OCI-LY3 (cell line): Measurements from ENCODE around the gene CDV3.

Experiments used
- CTCF ChIP-seq: fragments of 200-600, 300-600 bp; sonication (generic); IDR thresholded peaks from 2 replicates; pipeline ENCODE4 v1.5.1; 2014; ENCODE audit warnings: antibody characterized with exemption, low read length, low read depth
- EZH2phosphoT487 ChIP-seq: fragments of 200-600 bp; shearing (Covaris generic); IDR thresholded peaks from 2 replicates; pipeline ENCODE4 v1.6.1; 2018; ENCODE audit warnings: antibody characterized with exemption, mixed run types, low read depth

GRCh38 chr3:133608388-133608787 is 34.9 kb downstream of the CDV3 start:
- TF ChIP-seq CTCF (no peak), EZH2phosphoT487 (no peak)
